ENCODE measurements around the gene ACBD4. TPM values are rescaled to one million over a fixed set of nuclear protein-coding genes. Genes with fewer than 3 reads are reported as not detected.

Gene ACBD4, protein sequence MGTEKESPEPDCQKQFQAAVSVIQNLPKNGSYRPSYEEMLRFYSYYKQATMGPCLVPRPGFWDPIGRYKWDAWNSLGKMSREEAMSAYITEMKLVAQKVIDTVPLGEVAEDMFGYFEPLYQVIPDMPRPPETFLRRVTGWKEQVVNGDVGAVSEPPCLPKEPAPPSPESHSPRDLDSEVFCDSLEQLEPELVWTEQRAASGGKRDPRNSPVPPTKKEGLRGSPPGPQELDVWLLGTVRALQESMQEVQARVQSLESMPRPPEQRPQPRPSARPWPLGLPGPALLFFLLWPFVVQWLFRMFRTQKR
- total RNA-seq, result 8.1 and 9.3 TPM in 2 replicates

GRCh38 chr17:45135192-45135977, at the start of gene ACBD4:
TSS of gene ACBD4 (plus strand) at chr17:45135687. CDS start at chr17:45136145, 458 bp downstream.

DNA sequence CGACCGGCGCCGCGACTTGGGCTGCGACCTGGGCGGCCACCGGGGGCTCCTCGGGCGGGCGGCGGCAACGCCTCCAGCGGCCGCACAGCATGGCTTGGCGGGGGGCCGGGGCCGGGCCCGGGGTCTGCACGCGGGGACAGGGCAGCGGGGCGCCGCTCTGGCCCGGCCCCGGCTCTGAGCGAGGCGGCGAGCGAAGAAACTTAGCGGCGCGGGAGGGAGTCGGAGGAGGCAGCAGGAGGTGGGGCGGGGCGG, 3.2 kb upstream of the ACBD4 start, which contains the start of gene PLCD3:
Gene PLCD3 (minus strand): TSS at position 196 of the 252 bp plus-strand sequence. CDS start 105 bp downstream, at position 91.

GRCh38 chr17:45148183-45149036, 12.9 kb downstream of the ACBD4 start, which contains the start of gene HEXIM1:
TSS of gene HEXIM1 (plus strand) at chr17:45148475. CDS start at chr17:45149191, 716 bp downstream.

DNA sequence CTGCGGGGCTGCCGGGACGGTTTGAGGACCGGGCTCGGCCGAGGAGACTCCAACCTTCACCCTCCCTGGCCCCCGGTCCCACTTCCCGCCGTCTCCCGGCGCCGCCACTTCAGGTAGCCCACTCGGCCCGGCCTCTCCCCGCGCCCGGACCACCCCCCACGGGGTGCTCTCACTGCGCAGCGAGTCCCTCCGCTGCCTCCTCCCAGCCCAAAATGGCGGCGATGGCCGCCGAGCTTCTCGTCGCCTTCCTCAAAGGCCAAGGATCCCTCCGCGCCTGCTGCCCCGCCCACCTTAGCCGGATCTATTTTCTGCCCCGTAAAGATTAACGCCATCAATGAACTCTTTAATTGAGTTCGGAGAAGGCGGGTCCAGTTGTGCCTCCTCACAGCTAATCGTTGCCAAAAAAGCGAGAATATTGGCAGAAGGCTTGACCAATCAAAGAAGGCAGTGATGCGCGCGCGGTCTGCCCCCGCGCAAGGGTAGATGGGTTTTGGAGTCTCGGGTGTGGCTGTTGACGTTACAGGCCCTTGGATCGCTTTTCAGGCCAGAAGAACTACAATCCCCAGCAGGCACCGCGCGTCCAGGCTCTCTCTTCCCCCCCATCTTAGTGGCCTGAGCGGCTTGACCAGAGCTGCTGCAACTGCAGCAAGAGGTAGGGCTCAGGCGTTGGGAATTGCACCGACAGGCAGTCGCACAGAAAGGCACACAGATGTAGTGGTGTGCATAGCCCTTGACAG, 26.0 kb downstream of the ACBD4 start, which contains the start of gene HEXIM2:
Gene HEXIM2 (plus strand): TSS at position 588 of the 737 bp plus-strand sequence. CDS start 919 bp downstream, outside the sequence.

Other genes with a start within 250 kb of the ACBD4 start
- gene EFTUD2, start 236.2 kb upstream of the ACBD4 start, total RNA-seq, result 82.4 and 91.2 TPM in 2 replicates
- gene GFAP, start 220.2 kb upstream of the ACBD4 start, total RNA-seq, result 0.14 TPM in 1 of 2 replicates, not detected in the other
- gene KIF18B, start 187.9 kb upstream of the ACBD4 start, total RNA-seq, result 0.09 and 0.71 TPM in 2 replicates
- 0.18 and 0.28 TPM in 2 replicates for gene C1QL1, start 167.4 kb upstream of the ACBD4 start, total RNA-seq
- 23.9 and 30.6 TPM in 2 replicates for gene DCAKD, start 84.1 kb upstream of the ACBD4 start, total RNA-seq
- gene NMT1, start 74.4 kb upstream of the ACBD4 start, total RNA-seq, result 64.7 and 94.2 TPM in 2 replicates
- gene PLCD3, start 3.2 kb upstream of the ACBD4 start, total RNA-seq, result 21.3 and 21.7 TPM in 2 replicates
- 6.0 and 14.9 TPM in 2 replicates for gene HEXIM1, start 12.8 kb downstream of the ACBD4 start, total RNA-seq
- 7.3 and 10.7 TPM in 2 replicates for gene HEXIM2, start 26.2 kb downstream of the ACBD4 start, total RNA-seq
- gene FMNL1, start 86.2 kb downstream of the ACBD4 start, total RNA-seq, result 7.9 and 11.8 TPM in 2 replicates
- 0.09 and 0.14 TPM in 2 replicates for gene SPATA32, start 126.4 kb downstream of the ACBD4 start, total RNA-seq
- gene MAP3K14, start 181.3 kb downstream of the ACBD4 start, total RNA-seq, result 1.7 and 2.2 TPM in 2 replicates

All from smooth muscle cell of bladder (primary cell).